NCI-H1105 treated with DMSO at 0.1 percent for 48 hours (cell line): Measurements from ENCODE around the gene EPB41L2.
A peak's percentile ranks its signal among the peaks of the same experiment; 100 is the strongest.

Source experiments
- DNase-seq: peaks from one replicate; lab custom pipeline; 2025; lab: John Stamatoyannopoulos, UW

Gene EPB41L2

DNA sequence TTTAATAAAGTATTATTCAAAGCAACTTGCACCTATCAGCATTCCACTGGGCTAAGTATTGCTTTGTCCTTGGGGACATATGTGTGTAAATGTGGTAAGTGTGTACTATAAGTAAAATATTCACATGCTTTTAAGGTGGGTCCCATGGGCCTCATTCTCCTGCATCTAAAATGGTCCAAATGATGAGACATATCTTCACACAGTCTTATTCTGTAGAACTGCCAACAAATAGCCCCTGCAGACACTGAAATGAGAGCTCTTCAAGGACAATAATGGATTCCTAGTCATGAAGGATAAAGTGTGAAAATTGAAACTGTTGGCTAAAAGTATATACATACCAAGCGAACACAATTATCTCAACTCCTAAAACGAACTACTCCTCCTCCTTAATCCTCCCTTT lies 154.1 kb downstream of the EPB41L2 start:
- no peak for DNase-seq

DNA sequence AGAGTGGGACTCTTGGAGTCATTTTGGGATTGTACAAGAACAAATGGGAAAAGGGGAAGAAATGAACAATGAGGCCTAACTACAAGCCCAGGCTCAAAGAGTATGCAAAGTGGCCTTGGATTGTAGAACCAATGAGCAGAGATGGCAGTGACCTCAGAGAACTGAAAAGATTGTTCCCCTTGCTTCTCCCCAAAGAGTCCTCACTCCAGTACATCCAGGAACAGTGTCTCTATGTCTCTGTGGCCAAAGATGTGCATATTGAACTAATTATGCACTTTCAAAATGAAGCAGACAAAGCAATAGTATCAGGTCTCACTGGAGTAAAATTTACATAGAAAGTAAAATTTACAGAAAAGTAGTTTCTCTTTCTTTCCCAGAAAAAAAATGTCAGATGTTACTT lies 154.9 kb downstream of the EPB41L2 start:
- DNase-seq, result no peak

DNA sequence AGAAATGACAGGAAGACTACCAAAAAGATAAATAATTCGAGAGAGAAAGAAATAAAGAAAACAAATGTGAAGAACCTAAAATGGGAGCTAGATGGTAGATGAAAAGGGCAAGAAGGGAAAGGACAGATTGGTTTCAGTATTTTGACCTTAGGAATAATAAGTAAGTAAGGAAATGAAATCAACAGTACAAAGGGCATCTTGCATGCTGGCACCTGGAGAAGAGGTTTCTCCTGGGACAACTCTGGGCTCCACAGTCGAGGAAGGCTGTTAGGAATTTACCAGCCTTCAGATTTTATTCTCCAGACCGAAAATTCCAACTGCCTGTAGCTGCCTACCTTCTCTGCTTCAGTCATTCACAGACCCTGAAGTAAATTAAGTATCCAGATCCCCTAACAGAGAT lies 155.4 kb downstream of the EPB41L2 start:
- no peak for DNase-seq

DNA sequence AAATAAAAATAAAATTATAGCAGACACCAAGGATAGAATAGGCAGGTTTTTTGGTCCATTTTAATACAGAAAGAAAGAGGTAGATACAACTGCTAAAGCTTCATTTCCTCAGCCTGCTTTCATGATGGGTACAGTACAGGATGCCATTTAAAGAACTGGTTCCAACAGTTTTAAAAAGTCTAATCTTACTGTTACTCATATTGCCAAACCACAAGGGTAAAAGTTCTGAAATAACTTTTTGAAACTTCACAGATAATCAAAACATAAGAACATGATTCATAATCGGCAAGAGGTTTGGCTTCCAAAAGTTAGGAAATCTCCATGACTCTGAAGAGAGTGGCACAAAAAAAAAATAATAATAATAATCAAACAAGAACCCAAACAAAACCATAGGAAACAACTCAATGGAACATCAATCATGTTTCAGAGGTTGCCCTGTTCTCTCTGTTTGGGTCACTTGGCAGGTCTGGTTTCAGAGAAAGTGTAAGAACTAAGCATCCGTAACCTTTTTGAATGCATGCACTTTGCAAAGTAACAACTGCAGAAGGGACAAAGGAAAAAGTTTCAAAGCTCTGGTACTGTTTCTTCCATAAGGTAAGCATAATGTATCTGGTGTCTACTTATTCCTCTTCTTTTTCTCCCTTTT lies 156.2 kb downstream of the EPB41L2 start:
- DNase-seq, result no peak

DNA sequence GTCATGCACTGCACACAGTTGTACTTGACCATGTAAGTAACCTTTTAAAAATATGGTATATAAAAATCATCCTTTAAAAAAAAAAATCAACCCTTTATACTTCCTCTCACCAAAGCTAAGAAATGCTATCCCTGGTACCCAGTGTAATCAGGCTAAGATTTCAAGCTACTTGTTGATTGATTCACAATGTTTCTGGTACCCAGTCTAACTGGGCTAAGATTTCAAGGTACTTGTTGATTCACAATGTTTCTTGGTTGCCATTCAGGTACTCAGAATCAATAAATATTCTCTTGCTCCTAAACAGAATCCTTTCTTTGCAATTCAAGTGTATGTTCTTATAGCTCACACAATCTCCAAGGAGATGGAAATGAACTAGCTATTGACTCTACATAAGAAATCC lies 159.4 kb downstream of the EPB41L2 start:
- DNase-seq, result no peak

DNA sequence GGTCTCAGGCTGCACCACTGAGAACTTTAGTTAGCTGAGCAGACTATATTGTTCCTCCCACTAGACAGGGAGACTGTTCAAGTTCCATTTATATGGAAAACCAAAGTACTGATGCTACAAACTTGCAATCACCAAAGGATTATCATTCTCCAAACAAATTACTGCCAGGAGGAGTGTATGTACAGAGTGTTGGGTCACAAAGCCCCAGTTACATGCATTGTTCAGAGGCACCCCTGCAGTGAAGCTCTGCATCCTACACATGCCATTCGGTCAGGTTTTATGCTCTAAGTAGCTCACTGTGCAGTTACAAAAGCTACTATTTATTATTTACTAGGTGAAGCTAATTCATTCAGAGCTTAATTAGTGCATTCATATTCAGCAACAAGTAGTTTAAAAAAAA lies 160.0 kb downstream of the EPB41L2 start:
- DNase-seq, result no peak

DNA sequence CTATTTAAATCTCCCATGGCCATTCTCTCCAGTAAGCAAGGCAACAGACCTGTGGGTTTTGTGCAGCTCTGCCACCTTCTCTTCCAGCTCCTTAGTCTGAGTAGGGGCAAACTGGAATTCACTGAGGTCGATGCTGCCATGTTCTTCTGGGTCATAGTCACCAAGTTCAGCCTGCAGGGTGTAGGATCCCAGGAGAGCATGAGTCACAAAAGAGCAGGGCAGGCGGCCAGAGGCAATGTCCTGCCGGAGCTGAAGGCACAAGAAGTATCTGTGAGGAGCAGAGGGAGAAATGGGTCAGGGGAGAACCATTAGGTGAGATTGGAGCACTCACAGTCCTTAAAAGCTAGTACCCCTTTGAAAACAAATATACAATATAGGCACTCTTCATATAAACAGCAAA lies 162.1 kb downstream of the EPB41L2 start:
- no peak for DNase-seq

DNA sequence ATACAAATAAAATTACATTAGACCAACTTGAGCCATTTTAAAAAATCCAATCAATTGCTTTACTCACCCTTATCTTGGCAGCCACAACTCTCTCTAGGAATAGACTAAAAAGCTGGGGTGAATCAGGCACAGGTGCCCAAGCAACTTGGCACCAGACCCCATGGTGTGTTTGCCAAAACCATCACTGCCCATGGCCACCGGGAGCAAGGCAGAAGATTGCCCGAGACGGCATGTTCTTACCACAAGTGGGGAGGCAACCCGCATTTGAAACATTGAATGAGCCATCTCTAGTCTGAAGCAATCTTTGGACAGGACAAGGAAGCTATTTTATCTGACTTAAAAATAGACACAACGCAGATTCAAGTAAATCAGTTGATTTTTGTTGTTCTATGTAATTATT lies 166.8 kb downstream of the EPB41L2 start:
- DNase-seq, result no peak

DNA sequence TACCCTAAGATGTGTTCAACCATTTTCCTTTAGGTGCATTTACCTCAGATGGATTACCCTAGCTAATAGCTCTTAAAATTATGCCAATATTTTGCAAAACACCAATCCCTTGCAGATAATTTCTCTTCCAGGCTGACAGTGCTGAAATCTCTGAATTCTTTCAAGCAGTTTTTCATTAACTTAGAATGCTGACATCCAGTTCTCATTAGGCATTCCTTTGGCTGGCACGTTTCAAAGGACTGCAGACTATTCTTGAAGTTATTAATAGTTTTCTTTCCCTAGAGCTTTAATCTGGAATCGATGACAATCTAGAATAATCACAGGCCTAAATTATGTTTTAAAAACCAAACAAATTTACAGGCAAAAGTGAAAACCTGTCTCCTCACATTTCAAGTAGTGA lies 167.5 kb downstream of the EPB41L2 start:
- no peak for DNase-seq

DNA sequence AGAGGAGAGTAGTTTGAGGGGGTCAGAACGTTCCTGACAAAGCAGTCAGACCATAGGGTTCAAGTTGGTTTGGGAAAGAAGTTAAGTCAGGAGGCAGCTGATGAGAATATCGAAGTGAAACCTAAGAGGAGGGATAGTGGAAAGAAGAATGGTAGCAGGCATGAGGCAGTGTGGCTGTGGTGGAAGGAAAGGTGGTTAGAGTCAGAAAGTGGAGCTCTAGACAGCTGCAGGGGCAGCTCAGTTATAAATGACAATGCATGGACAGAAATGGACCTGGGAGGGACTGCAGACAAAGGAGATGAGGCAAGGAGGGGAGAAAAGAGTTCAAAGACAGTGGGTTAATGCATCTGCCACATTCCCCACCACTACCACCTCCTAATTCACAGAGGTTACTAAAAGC lies 169.3 kb downstream of the EPB41L2 start:
- DNase-seq, result no peak

DNA sequence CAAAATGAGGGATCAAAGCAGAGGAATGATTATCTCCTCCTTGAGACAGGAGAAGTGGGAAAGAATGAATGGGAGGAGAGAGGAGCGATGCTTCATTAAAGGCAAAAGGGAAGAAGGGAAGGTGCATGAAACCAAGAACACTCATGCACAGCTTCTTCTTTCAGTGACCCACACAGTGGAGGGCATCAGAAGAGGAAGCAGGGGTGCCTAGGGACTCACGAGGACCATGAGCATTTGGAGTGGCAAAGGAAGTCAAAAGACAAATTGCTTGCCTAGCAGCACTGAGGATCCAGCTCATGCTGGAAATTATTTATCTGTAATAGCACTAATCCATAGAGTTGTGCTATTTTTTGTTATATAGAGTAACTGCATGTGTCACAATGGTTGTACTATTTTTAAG lies 169.8 kb downstream of the EPB41L2 start:
- DNase-seq, result no peak

DNA sequence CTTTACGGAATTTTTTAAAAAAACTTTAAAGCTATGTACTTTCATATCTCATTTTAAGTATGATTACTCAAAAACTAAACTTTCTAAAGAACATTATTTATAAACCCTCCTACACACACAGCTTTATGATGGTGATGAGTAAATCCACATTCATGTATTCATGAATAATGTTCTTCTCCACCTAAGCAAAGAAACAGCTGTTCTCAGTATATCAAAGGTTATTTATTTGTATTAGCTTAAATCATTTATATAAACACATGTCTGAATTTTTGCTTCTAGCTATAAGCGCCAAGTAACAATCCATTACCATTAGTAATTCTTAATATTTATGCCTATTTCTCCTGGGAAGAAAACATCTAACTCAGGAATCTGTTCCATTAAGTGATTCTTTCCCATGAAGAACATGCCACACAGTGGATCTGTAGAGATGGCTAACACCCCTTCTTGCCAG lies 172.5 kb downstream of the EPB41L2 start:
- no peak for DNase-seq

DNA sequence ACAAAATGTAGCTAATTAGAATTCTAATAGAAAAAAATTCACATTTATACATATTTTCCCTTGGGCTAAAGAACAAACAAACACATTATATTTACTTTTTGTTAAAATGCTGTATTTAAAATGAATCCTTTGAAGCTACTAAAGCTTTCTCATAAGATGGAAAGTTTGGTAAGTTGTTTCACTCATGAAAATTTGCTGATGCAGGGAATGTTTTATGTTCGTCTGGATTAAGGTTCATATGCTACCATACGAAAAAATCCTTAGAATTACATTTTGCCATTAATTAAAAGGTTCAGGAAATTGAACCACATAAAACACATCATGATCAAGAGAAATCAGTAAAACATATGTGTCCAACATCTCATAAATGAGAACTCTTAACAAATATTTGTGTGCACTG lies 173.6 kb downstream of the EPB41L2 start:
- no peak for DNase-seq

DNA sequence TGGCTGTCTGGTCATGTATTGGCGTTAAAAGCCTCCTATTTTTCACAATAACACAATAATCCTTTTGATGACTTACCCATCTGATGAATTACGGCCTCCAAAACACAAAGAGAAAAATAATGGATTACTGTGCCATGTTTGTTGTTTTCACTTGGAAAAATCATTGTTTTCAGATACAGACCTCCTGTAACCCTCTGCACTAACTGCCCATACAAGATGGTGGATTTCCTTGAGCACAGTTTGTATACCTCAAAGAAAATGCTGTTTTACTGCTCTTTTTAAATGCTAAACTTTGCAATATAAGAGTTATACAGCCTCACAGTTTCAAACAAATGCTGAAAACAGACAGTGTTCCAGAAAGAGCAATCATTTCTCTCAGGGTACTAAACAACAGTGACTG lies 174.8 kb downstream of the EPB41L2 start:
- DNase-seq, result no peak

DNA sequence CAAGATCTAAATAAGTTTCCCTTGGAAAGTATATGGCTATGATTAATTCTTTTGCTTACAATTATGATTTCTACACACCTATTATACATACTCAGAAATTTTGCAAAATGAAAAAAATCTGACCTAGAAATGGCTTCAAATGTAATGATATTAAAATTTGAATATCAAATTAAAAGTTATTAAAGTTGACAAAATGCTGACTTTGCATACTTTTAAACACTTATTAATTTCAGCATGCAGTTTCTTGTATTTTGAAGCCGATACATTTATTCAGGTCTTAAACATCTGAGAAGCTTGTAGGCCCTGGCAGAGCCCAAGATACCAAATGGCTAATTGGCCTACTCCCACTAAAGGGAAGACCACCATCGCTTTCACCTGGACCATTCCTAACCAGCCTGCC lies 176.1 kb downstream of the EPB41L2 start:
- DNase-seq, result no peak

DNA sequence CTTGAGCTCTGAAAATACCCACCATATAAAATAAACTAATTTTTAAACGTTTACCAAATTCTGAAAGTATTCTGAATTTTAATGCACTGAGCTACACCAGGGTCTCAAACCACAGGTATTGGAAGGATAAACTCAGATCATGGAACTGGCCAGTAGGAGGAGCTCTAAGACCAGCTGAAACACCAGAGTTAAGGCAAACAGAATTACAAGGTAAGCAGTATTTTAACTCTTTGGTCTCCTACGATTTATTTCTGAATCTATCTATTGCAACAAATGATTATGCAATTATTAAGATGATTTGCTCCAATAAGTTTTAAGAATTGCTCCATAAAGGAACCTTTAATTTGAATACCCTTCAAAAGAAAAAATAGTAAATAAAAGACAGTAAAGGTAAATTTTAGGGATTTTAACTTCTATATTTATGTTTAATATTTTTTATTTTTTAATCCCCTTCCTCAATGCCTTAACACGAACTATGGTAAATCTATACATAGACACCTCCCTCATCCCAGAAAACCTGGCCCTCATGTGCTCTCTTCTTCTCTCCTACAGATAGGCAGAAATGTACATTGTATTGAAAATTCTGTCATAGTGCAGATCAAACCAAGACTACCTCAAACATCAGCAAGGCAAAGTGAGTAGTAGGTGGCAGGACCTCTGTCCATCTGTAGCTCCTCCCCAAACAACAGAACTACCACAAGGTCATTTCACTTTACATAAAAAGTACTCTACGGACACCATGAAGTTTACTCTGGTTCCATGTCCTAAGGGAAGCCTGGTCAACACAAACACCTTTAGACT lies 177.5 kb downstream of the EPB41L2 start:
- peak; percentile 71 for DNase-seq

DNA sequence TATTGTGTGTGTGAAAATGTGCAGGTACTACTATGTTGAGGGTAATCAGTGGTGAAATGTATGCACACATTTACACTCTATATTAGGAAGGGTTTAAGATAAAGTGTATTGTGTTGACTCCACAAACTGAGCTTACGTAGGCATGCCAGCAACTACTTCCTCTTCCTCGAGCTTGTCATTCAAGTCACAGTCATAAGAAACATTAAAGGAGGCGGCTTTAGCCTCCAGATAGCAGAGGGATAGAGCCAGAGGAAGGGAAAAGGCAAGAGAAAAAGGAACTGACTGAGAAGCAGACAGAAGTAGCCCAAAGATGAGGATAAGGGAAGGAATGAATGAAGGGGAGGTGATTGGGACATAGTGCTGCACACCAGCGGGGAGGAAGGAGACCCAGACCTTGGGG lies 180.7 kb downstream of the EPB41L2 start:
- no peak for DNase-seq

DNA sequence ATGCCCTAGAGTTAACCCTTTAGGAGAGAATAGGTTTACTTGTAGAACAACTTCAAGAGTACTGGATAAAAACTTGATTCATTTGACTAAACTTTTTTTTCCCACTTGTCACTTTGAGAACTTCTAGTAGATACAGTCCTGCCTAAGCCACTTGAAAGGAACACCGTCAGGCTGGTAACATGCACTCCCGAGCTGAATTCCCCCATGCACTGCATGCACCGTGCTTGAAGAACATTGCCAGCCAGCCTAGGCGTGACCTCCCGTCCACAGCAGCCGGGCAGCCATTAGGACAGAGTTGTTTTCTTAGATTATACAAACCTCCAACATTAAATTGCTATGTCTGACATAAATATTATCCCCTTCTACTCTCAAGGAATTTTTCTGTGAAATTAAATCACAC lies 183.2 kb downstream of the EPB41L2 start:
- DNase-seq, result no peak

DNA sequence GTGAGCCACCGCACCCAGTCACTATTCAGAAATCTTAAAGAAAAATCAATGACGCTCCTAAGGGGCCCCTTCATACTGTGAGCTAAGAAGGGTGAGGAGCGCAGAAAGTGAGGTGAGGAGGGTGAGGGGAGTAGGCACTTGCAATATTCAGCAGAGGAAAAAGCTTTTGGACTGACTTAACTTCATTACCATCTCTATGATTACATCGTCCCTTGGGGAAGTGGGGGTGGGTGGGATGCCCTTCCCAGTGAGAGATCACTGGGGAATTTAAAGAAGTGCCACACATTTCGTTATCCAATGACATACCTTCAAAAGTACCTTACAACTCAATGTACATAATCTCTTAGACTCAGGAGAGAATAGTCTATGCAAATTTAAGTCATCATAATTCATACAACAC lies 189.3 kb downstream of the EPB41L2 start:
- DNase-seq, result no peak

DNA sequence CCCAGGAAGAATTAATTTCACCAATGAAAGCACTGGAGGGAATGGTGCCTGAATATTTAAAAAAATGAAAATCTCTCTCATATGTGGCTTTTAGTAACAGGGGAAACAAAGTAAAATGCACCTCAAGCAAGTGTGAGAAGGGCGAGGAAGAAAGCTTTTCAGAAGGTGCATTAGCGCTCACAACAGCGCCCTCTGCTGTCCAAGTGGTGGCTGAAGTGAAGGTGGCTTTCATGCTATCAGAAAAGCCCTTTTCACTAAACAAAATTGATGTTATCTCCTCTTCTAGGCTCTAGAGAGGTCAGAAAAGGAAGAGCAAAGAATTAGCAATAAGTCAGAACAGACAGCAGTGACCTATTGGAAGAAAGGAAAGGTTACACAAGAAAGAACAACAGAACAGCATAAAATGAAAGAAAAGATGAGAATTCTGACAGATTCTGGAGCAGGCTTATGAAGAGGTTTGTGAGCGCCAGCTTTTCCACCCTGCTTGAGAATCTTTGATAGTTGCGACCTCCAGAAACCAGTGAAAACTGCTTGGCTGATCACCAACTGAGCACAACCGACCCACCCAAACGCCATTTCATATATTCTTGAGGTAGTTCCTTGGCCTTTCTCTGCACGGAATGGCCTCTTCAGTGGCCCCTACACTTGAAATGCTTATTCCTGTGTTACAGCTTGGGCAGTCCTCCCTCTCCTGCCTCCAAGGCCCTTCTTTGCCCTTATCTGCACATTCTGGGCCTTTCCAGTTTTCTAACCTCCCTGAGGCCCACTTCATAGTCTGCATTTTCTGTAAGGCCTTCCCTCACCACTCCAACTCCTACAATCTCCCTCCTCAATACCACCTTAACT lies 190.6 kb downstream of the EPB41L2 start:
- peak; percentile 42 for DNase-seq

DNA sequence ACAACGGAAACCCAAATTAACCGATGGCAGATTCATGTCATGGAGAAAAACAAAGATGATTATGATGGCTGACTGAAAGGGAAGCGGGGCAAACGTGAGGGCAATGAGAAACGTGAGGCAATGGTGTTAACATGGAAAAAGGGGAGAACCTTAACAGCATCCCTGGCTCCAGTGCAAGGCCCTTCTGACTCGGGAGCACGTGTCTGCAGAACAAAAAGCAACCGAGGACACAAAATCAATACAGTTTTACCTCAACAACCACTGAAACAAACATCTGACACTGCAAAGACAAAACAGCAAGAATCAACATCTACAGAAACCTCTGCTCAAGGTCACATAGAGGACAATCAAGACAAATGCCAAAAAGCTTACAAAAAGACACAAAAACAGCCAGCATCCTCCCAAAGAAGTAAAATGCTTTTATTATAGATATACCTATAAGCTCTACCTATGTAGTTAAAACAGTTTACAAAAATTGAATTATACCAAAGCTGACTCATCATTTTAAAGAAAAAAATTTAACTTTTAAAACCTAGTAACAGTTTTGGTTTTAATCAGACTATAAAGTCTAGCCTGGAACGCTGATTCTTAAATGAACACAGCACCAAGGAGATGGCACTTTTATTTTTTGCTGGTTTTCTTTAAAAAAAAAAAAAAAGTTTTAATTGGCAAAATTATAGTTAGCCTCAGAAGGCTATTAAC lies 192.7 kb downstream of the EPB41L2 start:
- DNase-seq, result no peak

DNA sequence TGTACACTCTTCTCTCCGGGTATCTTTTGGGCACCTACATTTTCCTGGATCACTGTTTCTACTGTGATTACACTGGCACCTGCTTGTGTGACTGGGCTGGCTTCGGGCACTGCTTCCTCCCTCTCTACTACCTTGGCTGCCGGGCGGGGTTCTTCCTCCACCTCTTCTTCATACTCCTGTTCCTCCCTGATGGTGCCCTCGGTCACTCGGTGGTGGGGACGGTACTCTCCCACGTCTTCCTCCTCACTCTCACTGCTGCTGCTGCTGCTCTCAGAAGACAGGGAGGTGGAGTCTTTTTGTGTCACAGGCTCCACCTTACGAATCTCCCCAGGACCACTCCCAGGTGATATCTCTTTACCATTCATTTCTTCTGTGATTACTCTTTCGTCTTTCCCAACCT lies 193.4 kb downstream of the EPB41L2 start:
- DNase-seq, result no peak
